ENCODE data around the gene TOM1.

DNA sequence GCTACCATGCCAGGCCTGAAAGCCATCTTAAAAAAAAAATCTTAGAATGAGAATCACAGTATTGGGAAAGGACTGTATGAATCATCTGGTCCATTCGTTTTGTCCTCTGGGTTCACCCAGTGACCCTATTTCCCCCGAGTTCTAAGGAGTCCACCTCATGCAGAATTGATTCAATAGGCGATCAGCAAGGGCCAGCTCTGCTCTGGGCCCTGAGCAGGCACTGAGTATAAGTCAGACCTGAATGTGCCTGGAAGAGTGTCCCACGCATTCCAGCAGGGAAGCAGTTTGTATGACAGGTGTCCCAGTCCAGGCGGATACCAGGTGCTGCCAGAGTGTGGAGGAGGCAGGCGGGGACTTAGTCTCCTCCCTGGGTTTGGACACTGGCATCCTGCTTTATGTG is 80.3 kb downstream of the TOM1 start:
- TF ChIP-seq, protein P1, sequence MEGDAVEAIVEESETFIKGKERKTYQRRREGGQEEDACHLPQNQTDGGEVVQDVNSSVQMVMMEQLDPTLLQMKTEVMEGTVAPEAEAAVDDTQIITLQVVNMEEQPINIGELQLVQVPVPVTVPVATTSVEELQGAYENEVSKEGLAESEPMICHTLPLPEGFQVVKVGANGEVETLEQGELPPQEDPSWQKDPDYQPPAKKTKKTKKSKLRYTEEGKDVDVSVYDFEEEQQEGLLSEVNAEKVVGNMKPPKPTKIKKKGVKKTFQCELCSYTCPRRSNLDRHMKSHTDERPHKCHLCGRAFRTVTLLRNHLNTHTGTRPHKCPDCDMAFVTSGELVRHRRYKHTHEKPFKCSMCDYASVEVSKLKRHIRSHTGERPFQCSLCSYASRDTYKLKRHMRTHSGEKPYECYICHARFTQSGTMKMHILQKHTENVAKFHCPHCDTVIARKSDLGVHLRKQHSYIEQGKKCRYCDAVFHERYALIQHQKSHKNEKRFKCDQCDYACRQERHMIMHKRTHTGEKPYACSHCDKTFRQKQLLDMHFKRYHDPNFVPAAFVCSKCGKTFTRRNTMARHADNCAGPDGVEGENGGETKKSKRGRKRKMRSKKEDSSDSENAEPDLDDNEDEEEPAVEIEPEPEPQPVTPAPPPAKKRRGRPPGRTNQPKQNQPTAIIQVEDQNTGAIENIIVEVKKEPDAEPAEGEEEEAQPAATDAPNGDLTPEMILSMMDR (IDR thresholded peaks at IDR 0.05): no peak
- TF ChIP-seq POLR2A (IDR thresholded peaks at IDR 0.05): no peak
- TF ChIP-seq POLR2AphosphoS5 (IDR thresholded peaks at IDR 0.05; ENCODE audit: insufficient read depth in 1 of 2, low read depth in 1 of 2): no peak
